Heart right ventricle (tissue), 16 donors: ENCODE results near the gene FHAD1. TPM values are rescaled to one million over a fixed set of nuclear protein-coding genes. Genes with fewer than 3 reads are reported as not detected.

Experiments
- ATAC-seq, 8 donors: fragments of 200-7000 bp; cut with Tn5 transposase; one replicate each; pipeline ENCODE4 v1.9.1; 2020; ENCODE audit warnings: mild to moderate bottlenecking in 8 of 8, moderate library complexity in 8 of 8, moderate number of reproducible peaks in 1 of 8
- DNase-seq, 2 donors: peaks; one replicate each; pipeline ENCODE4 v3.0.0-alpha.2; 2020
- H3K27ac ChIP-seq, 10 donors: fragments of 200-600 bp; sonication (generic) in 2 of 10; one replicate each; pipeline versions ENCODE4 v1.5.0 to v1.8.0; 2020 to 2022; ENCODE audit warnings: mild to moderate bottlenecking in 3 of 10
- H3K27me3 ChIP-seq, 7 donors: fragments of 200-600 bp; one replicate each; pipeline ENCODE4 v1.8.0; 2021 to 2022; ENCODE audit warnings: mild to moderate bottlenecking in 2 of 7
- H3K36me3 ChIP-seq, 9 donors: fragments of 200-600 bp; sonication (generic) in 1 of 9; one replicate each; pipeline versions ENCODE4 v1.5.0 to v1.8.0; 2020 to 2022; ENCODE audit warnings: mild to moderate bottlenecking in 2 of 9
- H3K4me1 ChIP-seq, 9 donors: fragments of 200-600 bp; sonication (generic) in 1 of 9; one replicate each; pipeline versions ENCODE4 v1.5.0 to v1.8.0; 2020 to 2022; ENCODE audit warnings: mild to moderate bottlenecking in 4 of 9
- H3K4me3 ChIP-seq, 10 donors: fragments of 200-600 bp; sonication (generic) in 2 of 10; one replicate each; pipeline versions ENCODE4 v1.5.0 to v1.8.0; 2020 to 2022; ENCODE audit warnings: mild to moderate bottlenecking in 7 of 10, moderate library complexity in 2 of 10
- H3K9me3 ChIP-seq, 11 donors: fragments of 200-600 bp in 10 of 11; sonication (generic) in 2 of 11; one replicate each; pipeline versions ENCODE4 v1.5.0 to v1.8.0; 2013 to 2022; ENCODE audit warnings: mild to moderate bottlenecking in 2 of 11, control low read depth in 1 of 11, moderate library complexity in 1 of 11
- WGBS, 2 donors: extraction: QIAGEN DNeasy Blood & Tissue Kit; methylation state at CpG; one replicate each; pipeline ENCODE4 v1.1.7; 2013; ENCODE audit warnings: inconsistent platforms in 1 of 2; 5-methylcytosine and 5-hydroxymethylcytosine counted together
- intact Hi-C, 10 donors: fragments of 100-400 bp; cut with DNase I; formaldehyde crosslinking; loops; one replicate each; pipeline versions ENCODE4 v1.11.1 to v1.14.2; 2022
- polyA plus RNA-seq, 2 donors: library from polyadenylated mRNA; stranded (reverse); fragments of 200-250 nt; gene quantifications; one replicate each; pipeline ENCODE4 v1.2.3, GENCODE V29; 2013
- total RNA-seq, 10 donors: library from RNA; stranded (reverse); fragmentation: NEBNext Ultra II Directional in 3 of 10; extraction: Animal tissue kit (Norgen Biotek cat#: 25700) in 3 of 10; gene quantifications; one replicate each; pipeline versions ENCODE4 v1.2.1 to v1.2.4, GENCODE V29; 2021 to 2023
- TF ChIP-seq, protein P1 (sequence below), 9 donors: fragments of 200-600 bp; sonication (generic) in 2 of 9; IDR thresholded peaks; one replicate each; pipeline versions ENCODE4 v1.5.0 to v1.8.0; 2021 to 2022; ENCODE audit warnings: antibody characterized with exemption in 9 of 9, mild to moderate bottlenecking in 5 of 9, moderate library complexity in 1 of 9
- donor health status: Arrhythmogenic right ventricular cardiomyopathy.
- donor health status: ischemic (EF 13 %, LVEDD 7.1; RV severe dilation, severe dysfunction).
- donor health status: healthy with polysubstance abuse.
- donor health status: DM: no; HTN: yes; CAD: no.
- donor health status: DM: no; HTN: no; CAD: no.
- donor health status: ischemic (EF 25% LVEDD 6.9; RV normal size, moderate dysfunction).
- donor health status: ischemic (EF 25% LVEDD 5.7; RV mildly dilated, moderate dysfunction).
- donor health status: healthy.
- donor health status: DM: yes; HTN: yes; CAD: no.
- donor health status: Ischemic cardiomyopathy.
- donor health status: ischemic (EF 35%, LVEDD 5.7; RV mildly dilated, moderate dysfunction).
- donor health status: nonischemic (EF 11% LVEDD 7.7; RV severe dilation, severe dysfunction).
- donor health status: DM: yes; HTN: yes; CAD: no.
- donor health status: PGD.
- donor health status: ischemic (EF 29% LVEDD 5.4; RV normal size, mild dysfunction).
- donor health status: nonischemic (EF 23%, LVEDD 6.1; RV moderate dilation, normal function).

Gene FHAD1
- total and polyA plus RNA-seq, 12 donors = 0.06 to 1.0 (median 0.12) TPM; not detected in 5

DNA sequence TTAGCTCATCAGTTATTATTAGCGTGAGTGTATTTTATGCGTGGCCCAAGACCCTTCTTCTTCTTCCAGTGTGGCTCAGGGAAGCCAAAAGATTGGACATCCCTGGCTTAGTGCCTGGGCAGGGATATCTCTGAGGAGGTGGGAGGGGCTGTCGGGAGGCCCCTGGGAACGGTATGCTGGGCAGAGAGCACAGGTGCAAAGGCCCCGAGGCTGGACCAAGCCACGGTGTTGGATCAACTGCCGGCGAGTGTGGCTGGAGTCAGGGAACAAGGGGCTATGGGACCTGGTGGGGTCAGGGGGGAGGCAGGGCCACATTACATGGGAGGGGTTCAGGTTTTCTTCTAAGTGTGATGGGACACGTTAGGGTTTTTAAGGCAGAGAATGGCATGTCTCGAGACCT is 62.7 kb downstream of the FHAD1 start:
- H3K27me3 ChIP-seq = peaks cover 0 to 3% (median 0%) of the 10 kb centered on the region in 7 donors
- WGBS, 2 donors = 82 to 84% methylated on average over 10 of the region's 10 CpGs
- H3K27ac ChIP-seq = no peak overlapping the region
- H3K36me3 ChIP-seq = no peaks in the 10 kb centered on the region
- peaks cover 0 to 11% (median 0%) of the 10 kb centered on the region in 11 donors for H3K9me3 ChIP-seq
- H3K4me3 ChIP-seq = no peak overlapping the region
- H3K4me1 ChIP-seq = no peaks in the 10 kb centered on the region
- intact Hi-C loops = loop anchor here in 1 of 10 donors (10.0 kb wide), 1 partner anchor 155 kb away; the partner anchor contains the start of gene TMEM51
- TF ChIP-seq, protein P1, sequence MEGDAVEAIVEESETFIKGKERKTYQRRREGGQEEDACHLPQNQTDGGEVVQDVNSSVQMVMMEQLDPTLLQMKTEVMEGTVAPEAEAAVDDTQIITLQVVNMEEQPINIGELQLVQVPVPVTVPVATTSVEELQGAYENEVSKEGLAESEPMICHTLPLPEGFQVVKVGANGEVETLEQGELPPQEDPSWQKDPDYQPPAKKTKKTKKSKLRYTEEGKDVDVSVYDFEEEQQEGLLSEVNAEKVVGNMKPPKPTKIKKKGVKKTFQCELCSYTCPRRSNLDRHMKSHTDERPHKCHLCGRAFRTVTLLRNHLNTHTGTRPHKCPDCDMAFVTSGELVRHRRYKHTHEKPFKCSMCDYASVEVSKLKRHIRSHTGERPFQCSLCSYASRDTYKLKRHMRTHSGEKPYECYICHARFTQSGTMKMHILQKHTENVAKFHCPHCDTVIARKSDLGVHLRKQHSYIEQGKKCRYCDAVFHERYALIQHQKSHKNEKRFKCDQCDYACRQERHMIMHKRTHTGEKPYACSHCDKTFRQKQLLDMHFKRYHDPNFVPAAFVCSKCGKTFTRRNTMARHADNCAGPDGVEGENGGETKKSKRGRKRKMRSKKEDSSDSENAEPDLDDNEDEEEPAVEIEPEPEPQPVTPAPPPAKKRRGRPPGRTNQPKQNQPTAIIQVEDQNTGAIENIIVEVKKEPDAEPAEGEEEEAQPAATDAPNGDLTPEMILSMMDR (IDR thresholded peaks at IDR 0.05) = no peak
- ATAC-seq = no peak
- DNase-seq = no peak

DNA sequence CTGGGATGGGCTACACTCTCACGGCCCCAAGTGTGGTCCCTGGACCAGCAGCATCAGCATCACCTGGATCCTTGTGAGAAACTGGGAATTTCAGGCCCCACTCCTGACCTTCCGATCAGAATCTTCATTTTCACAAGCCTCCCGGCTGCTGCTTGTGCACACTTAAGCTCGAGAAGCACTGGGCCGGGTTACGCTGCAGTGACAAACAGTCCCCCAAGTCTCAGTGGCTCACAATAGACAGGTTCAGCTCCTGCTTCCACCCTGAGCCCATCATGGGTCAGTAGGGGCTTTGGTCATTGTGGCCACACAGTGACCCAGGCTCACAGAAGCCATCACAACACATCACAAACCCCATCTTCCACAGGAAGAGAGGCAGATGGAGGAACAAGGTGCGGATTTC is 63.5 kb downstream of the FHAD1 start:
- ATAC-seq (no peak), DNase-seq (no peak)
- Histone ChIP-seq H3K27me3 (peaks cover 0 to 3% (median 0%) of the 10 kb centered on the region in 7 donors), H3K4me3 (no peak overlapping the region), H3K36me3 (no peaks in the 10 kb centered on the region), H3K9me3 (peaks cover 0 to 11% (median 0%) of the 10 kb centered on the region in 11 donors), H3K27ac (no peak overlapping the region), H3K4me1 (no peaks in the 10 kb centered on the region)
- TF ChIP-seq, protein P1 (IDR thresholded peaks at IDR 0.05) = no peak
- intact Hi-C loops = no loop called here
- WGBS, 2 donors = 94 to 95% methylated on average over 7 of the region's 7 CpGs

DNA sequence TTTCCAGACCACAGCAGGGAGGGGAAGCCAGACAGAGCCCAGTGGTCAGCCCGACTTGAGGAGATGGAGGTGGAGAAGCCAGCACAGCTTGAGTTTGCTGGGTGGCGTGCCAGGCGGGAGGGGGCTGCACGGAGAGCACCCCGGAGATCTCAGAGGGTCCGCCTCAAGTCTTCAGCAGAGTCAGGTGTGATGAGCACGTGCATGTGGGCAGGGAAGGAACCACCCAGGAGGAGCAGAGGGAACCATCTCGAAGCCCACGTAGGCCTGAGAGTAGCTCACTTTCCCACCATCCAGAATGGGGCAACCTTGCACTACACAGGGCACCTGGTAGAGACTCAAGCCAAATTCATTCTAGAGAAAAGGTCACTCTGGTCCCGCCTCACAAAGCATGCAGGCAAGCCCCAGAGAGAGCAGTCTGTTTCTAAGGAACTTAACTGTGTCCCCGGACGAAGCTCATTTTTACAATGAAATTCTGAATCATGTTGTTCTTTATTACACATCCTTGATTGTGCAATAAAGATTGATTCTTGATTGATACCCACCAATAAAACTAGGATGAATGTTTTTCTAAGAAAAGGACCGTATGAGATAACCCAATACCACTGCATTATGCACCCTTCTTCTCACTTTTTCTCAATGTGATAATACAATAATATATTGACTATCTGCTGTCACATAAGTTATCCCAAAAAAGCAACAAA is 64.2 kb downstream of the FHAD1 start:
- TF ChIP-seq, protein P1 (IDR thresholded peaks at IDR 0.05) = no peak
- Histone ChIP-seq H3K27ac (no peak overlapping the region), H3K36me3 (no peaks in the 10 kb centered on the region), H3K27me3 (peaks cover 0 to 3% (median 0%) of the 10 kb centered on the region in 7 donors), H3K9me3 (peaks cover 0 to 11% (median 0%) of the 10 kb centered on the region in 11 donors), H3K4me1 (no peaks in the 10 kb centered on the region), H3K4me3 (no peak overlapping the region)
- intact Hi-C loops = no loop called here
- ATAC-seq (no peak), DNase-seq (no peak)
- WGBS, 2 donors = 92 to 94% methylated on average over 13 of the region's 13 CpGs

DNA sequence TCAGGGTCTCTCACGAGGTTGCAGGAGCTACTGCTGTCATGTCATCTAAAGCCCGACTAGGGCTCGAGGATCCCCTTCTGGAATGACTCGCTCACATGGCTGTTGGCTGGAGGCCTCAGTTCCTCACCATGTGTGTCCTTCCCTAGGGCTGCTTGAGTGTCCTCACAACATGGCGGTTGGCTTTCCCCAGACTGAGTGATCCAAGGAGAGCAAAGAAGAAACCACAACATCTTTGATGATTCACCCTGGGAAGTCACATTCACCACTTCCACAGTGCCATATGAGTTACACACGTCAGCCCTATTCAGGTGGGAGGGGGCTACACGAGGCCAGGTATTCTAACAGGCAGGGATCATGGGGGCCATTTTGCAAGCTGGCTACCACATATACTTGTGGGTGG is 64.9 kb downstream of the FHAD1 start:
- no peak overlapping the region for H3K4me3 ChIP-seq
- no peaks in the 10 kb centered on the region for H3K4me1 ChIP-seq
- peaks cover 0 to 3% (median 0%) of the 10 kb centered on the region in 7 donors for H3K27me3 ChIP-seq
- no peak overlapping the region for H3K27ac ChIP-seq
- DNase-seq (no peak), ATAC-seq (no peak)
- peaks cover 0 to 11% (median 0%) of the 10 kb centered on the region in 11 donors for H3K9me3 ChIP-seq
- intact Hi-C loops = no loop called here
- H3K36me3 ChIP-seq = no peaks in the 10 kb centered on the region
- TF ChIP-seq, protein P1 (IDR thresholded peaks at IDR 0.05) = no peak
- WGBS, 2 donors = 93 to 94% methylated on average over 7 of the region's 7 CpGs
